ENCODE measurements around the gene ZNF777.

ZNF777 gene

GRCh38 chr7:149463500-149464161 is 2.8 kb upstream of the ZNF777 start:
- Histone ChIP-seq H3K27ac (ENCODE audit: low read length) (no peak overlapping the region), H3K9ac (ENCODE audit: low read depth, low read length) (no peak overlapping the region), H4K20me1 (ENCODE audit: insufficient read depth, low read length) (no peaks in the 10 kb centered on the region), H3K4me3 (ENCODE audit: low read depth in 1 of 2, low read length in 2 of 2) (no peak overlapping the region), H3K4me2 (ENCODE audit: insufficient read depth, low read length) (no peak overlapping the region), H3K27me3 (ENCODE audit: insufficient read depth, low read length, poor library complexity) (peaks cover 4% of the 10 kb centered on the region), H3K79me2 (ENCODE audit: insufficient read depth, low read length) (peaks cover 21% of the 10 kb centered on the region), H3K9me3 (ENCODE audit: insufficient read depth, low read length, severe bottlenecking) (peaks cover 7% of the 10 kb centered on the region), H3K4me1 (ENCODE audit: insufficient read depth, low read length) (peaks cover 22% of the 10 kb centered on the region), H2AFZ (ENCODE audit: low read depth, low read length) (no peak overlapping the region), H3K36me3 (ENCODE audit: insufficient read depth, low read length) (no peaks in the 10 kb centered on the region)
- ATAC-seq (ENCODE audit: insufficient read depth, low read depth) (no peak), DNase-seq (no peak)
- TF ChIP-seq CTCF (IDR thresholded peaks at IDR 0.05; ENCODE audit: borderline replicate concordance, extremely low read depth, low read length, poor library complexity, severe bottlenecking) (no peak), EZH2 (IDR thresholded peaks at IDR 0.05; ENCODE audit: borderline replicate concordance, low read depth, low read length, severe bottlenecking) (no peak)

- no peaks in the 10 kb centered on the region for H3K36me3 ChIP-seq (ENCODE audit: insufficient read depth, low read length)
- H3K4me1 ChIP-seq (ENCODE audit: insufficient read depth, low read length) = peaks cover 28% of the 10 kb centered on the region
- no peak overlapping the region for H3K4me2 ChIP-seq (ENCODE audit: insufficient read depth, low read length)
- no peaks in the 10 kb centered on the region for H4K20me1 ChIP-seq (ENCODE audit: insufficient read depth, low read length)
- 0 out of 2 replicates have a peak overlapping the region, but pooled peaks have one; percentile 7 for H2AFZ ChIP-seq (ENCODE audit: low read depth, low read length)
- H3K9me3 ChIP-seq (ENCODE audit: insufficient read depth, low read length, severe bottlenecking) = peaks cover 7% of the 10 kb centered on the region
- no peak overlapping the region for H3K9ac ChIP-seq (ENCODE audit: low read depth, low read length)
- no peak overlapping the region for H3K4me3 ChIP-seq (ENCODE audit: low read depth in 1 of 2, low read length in 2 of 2)
- H3K79me2 ChIP-seq (ENCODE audit: insufficient read depth, low read length) = peaks cover 35% of the 10 kb centered on the region
- DNase-seq = no peak
- TF ChIP-seq CTCF (IDR thresholded peaks at IDR 0.05; ENCODE audit: borderline replicate concordance, extremely low read depth, low read length, poor library complexity, severe bottlenecking) (no peak), EZH2 (IDR thresholded peaks at IDR 0.05; ENCODE audit: borderline replicate concordance, low read depth, low read length, severe bottlenecking) (no peak)
- peaks cover 4% of the 10 kb centered on the region for H3K27me3 ChIP-seq (ENCODE audit: insufficient read depth, low read length, poor library complexity)
- H3K27ac ChIP-seq (ENCODE audit: low read length) = no peak overlapping the region
- no peak for ATAC-seq (ENCODE audit: insufficient read depth, low read depth)
Observed at GRCh38 chr7:149462101-149462520, 1.2 kb upstream of the ZNF777 start.

GRCh38 chr7:149459540-149460452 is 1.1 kb downstream of the ZNF777 start:
- Histone ChIP-seq H3K27me3 (ENCODE audit: insufficient read depth, low read length, poor library complexity) (peaks cover 4% of the 10 kb centered on the region), H4K20me1 (ENCODE audit: insufficient read depth, low read length) (peaks cover 4% of the 10 kb centered on the region; the same call in 1 of the 2 replicates), H3K27ac (ENCODE audit: low read length) (no peak overlapping the region), H3K4me2 (ENCODE audit: insufficient read depth, low read length) (peak overlapping the region; percentile 79), H3K4me3 (ENCODE audit: low read depth in 1 of 2, low read length in 2 of 2) (peak overlapping the region in 1 of 2 experiments; percentile 89; a peak in 3 of 4 replicates), H3K4me1 (ENCODE audit: insufficient read depth, low read length) (peaks cover 28% of the 10 kb centered on the region), H3K9me3 (ENCODE audit: insufficient read depth, low read length, severe bottlenecking) (no peaks in the 10 kb centered on the region), H2AFZ (ENCODE audit: low read depth, low read length) (no peak overlapping the region), H3K9ac (ENCODE audit: low read depth, low read length) (peak overlapping the region; percentile 90), H3K79me2 (ENCODE audit: insufficient read depth, low read length) (peaks cover 42% of the 10 kb centered on the region), H3K36me3 (ENCODE audit: insufficient read depth, low read length) (peaks cover 16% of the 10 kb centered on the region)
- no peak for TF ChIP-seq CTCF (IDR thresholded peaks at IDR 0.05; ENCODE audit: borderline replicate concordance, extremely low read depth, low read length, poor library complexity, severe bottlenecking)
- TF ChIP-seq EZH2 (IDR thresholded peaks at IDR 0.05; ENCODE audit: borderline replicate concordance, low read depth, low read length, severe bottlenecking) = no peak
- DNase-seq (no peak), ATAC-seq (ENCODE audit: insufficient read depth, low read depth) (peak; percentile 5; the same call in 1 of the 3 replicates)
